Urinary bladder (tissue), 4 donors: ENCODE results near the gene OR9I1. TPM values are rescaled to one million over a fixed set of nuclear protein-coding genes. Genes with fewer than 3 reads are reported as not detected.

Source experiments
- DNase-seq: peaks from one replicate; pipeline ENCODE4 v3.0.0-alpha.2; 2015; ENCODE audit errors: extremely low spot score
- H3K27ac ChIP-seq: one replicate; pipeline ENCODE4 v1.5.1; 2013; ENCODE audit warnings: low read depth, mild to moderate bottlenecking, moderate library complexity
- H3K36me3 ChIP-seq: one replicate; pipeline ENCODE4 v1.6.1; 2013; ENCODE audit warnings: mild to moderate bottlenecking, moderate library complexity; ENCODE audit not compliant: insufficient read depth
- H3K4me1 ChIP-seq: one replicate; pipeline ENCODE4 v1.6.1; 2013; ENCODE audit warnings: mild to moderate bottlenecking, moderate library complexity; ENCODE audit not compliant: insufficient read depth
- H3K4me3 ChIP-seq: one replicate; pipeline ENCODE4 v1.5.1; 2013; ENCODE audit warnings: low read depth, low read length
- WGBS: extraction: QIAGEN DNeasy Blood & Tissue Kit; methylation state at CpG from one replicate; pipeline ENCODE4 v1.1.7; 2013; 5-methylcytosine and 5-hydroxymethylcytosine counted together
- polyA plus RNA-seq: library from polyadenylated mRNA; stranded (reverse); fragments of 200-250 nt; gene quantifications from one replicate; pipeline ENCODE4 v1.2.3, GENCODE V29; 2013
- total RNA-seq: library from RNA; depleted of rRNA; stranded (reverse); fragments of >200 nt; gene quantifications from one replicate; pipeline ENCODE4 v1.2.3, GENCODE V29; 2014
- donor health status: healthy with polysubstance abuse.
- donor health status: healthy.

OR9I1 gene, protein sequence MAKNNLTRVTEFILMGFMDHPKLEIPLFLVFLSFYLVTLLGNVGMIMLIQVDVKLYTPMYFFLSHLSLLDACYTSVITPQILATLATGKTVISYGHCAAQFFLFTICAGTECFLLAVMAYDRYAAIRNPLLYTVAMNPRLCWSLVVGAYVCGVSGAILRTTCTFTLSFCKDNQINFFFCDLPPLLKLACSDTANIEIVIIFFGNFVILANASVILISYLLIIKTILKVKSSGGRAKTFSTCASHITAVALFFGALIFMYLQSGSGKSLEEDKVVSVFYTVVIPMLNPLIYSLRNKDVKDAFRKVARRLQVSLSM
- total RNA-seq, result not detected
- not detected for polyA plus RNA-seq

- no peak for DNase-seq
- Histone ChIP-seq H3K4me1 (no peaks in the 10 kb centered on the region), H3K4me3 (no peak within 1 kb of the TSS), H3K27ac (no peak within 1 kb of the TSS), H3K36me3 (no peaks in the 10 kb centered on the region)
- WGBS, result 35% methylated on average over 4 of the region's 4 CpGs
These were observed at the start of gene OR9I1 for GRCh38 chr11:58125469-58125868. Gene OR9I1, minus strand, starts transcription at chr11:58125530. Its CDS starts 6,086 bp downstream, at chr11:58119444.

GRCh38 chr11:58165504-58166106, 40.3 kb upstream of the OR9I1 start:
- Histone ChIP-seq H3K4me3 (no peak overlapping the region), H3K36me3 (no peaks in the 10 kb centered on the region), H3K4me1 (no peaks in the 10 kb centered on the region), H3K27ac (no peak overlapping the region)
- WGBS, result 50% methylated on average over 7 of the region's 7 CpGs
- DNase-seq, result no peak

GRCh38 chr11:58164990-58165389, 39.7 kb upstream of the OR9I1 start:
- H3K27ac ChIP-seq, result no peak overlapping the region
- DNase-seq, result no peak
- H3K4me3 ChIP-seq, result no peak overlapping the region
- H3K36me3 ChIP-seq, result no peaks in the 10 kb centered on the region
- WGBS, result 43% methylated on average over 1 of the region's 1 CpG
- no peaks in the 10 kb centered on the region for H3K4me1 ChIP-seq

DNA sequence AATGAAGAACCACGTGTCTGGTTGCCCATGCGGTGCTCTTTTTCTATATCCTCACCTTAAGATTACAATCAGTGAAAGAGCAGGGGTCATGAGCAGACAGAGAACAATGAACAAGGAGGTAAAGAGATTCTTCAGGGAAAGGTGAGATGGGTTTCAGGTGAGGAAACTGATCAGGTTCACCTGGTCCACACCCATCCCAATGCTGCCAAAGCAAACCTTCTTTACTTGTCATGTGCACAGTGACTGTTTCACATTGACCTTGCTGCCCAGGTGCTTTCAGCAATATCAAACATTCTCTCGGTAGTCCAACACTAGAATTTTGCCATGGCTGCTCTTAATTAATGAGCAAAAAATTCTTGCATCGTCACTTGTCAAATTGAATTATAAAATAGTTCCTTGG, 39.1 kb upstream of the OR9I1 start:
- Histone ChIP-seq H3K27ac (no peak overlapping the region), H3K4me3 (no peak overlapping the region), H3K36me3 (no peaks in the 10 kb centered on the region), H3K4me1 (no peaks in the 10 kb centered on the region)
- WGBS, result 82% methylated on average over 4 of the region's 4 CpGs
- DNase-seq, result no peak

- WGBS, result 69% methylated on average over 3 of the region's 3 CpGs
- Histone ChIP-seq H3K4me3 (no peak overlapping the region), H3K36me3 (no peaks in the 10 kb centered on the region), H3K27ac (no peak overlapping the region), H3K4me1 (no peaks in the 10 kb centered on the region)
- no peak for DNase-seq
These were observed 27.5 kb upstream of the OR9I1 start for GRCh38 chr11:58152781-58153180.

DNA sequence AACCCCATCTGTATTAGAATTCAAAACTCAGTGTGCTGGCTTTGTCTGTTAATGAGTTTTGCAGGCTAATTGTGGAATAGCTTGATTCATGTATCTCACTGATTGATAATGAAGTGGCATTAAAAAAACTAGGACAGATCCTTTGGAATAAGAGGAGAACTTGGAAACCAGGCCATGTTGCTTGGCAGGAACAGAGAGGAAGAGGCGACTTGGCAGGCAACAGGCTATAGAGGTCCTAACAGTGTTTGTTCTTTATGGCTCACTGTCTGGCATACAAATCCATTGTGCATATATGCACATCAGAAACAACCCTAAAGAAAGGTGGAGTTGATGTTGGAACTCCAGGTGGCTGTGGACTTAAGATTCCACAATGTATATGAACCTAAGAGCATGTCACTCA, 17.4 kb upstream of the OR9I1 start:
- 80% methylated on average over 1 of the region's 1 CpG for WGBS
- Histone ChIP-seq H3K4me3 (no peak overlapping the region), H3K27ac (no peak overlapping the region), H3K4me1 (no peaks in the 10 kb centered on the region), H3K36me3 (no peaks in the 10 kb centered on the region)
- DNase-seq, result no peak

DNA sequence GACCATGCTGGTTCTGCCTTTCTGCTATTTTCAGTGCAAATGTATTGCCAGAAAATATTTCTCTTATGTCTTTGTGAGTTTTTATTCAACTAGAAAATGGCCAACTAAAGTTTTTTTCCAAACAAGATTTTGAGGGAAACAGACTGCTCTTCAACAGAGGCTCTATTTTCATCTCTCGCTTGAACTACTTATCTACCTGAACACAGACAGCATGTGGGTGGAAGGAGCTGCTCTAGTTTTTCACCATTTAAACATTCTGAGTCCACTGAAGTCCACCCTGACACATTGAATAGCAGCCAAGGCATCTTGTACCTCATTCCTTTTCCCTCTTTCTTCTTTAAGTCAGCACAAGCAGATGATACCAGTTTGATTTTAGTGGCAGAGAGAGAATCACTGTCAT, 9.8 kb upstream of the OR9I1 start:
- Histone ChIP-seq H3K4me3 (no peak overlapping the region), H3K4me1 (no peaks in the 10 kb centered on the region), H3K36me3 (no peaks in the 10 kb centered on the region), H3K27ac (no peak overlapping the region)
- WGBS, result 89% methylated on average over 1 of the region's 1 CpG
- DNase-seq, result no peak

DNA sequence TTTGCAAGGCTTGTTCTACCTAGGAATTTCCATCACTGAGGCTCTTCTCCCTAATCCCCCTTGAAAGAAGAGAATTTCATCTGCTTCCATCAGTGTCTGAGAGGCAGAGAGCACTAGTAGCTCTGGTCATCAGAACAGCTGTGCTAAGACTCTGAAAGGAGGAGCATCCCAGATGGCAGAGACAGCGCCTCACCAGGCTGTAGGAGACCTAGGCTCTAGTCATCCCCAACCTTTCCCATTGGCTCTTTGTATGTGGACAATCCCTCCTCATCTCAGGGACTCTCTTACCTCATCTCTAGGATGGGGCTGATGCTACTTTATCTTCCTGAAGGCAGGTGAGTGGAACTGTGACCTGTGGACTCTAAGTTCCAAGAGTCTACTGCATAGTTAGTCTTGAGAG, 8.8 kb upstream of the OR9I1 start:
- no peak for DNase-seq
- H3K27ac ChIP-seq, result no peak overlapping the region
- no peak overlapping the region for H3K4me3 ChIP-seq
- no peaks in the 10 kb centered on the region for H3K4me1 ChIP-seq
- 92% methylated on average over 1 of the region's 1 CpG for WGBS
- H3K36me3 ChIP-seq, result no peaks in the 10 kb centered on the region

DNA sequence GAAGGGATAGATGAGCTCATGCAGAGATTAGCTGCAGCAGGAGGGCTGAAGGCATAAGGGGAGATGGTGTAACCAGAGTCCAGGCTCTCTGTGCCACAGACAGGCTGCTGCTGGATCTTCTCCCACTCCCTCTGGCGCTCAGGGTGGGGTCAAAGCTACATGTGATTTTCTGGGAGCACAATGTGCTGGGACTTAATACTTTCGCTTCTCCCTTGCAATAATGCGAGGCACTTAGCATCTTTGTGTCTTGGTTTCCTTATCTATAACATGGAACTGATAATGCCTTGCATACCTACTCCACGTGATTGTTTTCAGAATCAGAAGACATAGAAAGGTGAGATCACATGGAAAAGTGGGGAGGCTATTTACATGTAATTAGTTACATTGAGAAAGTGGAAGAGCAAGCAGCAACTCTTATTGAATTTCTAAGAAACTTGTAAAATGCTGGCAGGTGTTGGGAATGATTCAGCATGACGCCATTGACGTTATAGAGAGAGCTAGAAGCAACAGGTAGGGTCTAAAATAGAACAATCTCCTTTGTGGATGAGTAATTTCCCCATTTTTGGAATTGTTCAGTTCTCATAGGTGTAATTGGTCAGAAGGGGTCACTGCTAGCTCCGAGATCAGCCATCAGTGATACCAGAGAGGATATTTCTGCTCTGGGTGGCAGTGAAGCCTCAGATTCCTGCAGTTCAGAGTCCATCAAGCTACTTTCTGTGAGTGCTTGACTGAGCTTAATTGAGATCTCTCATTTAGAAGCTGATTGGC, 8.2 kb upstream of the OR9I1 start:
- H3K4me1 ChIP-seq, result no peaks in the 10 kb centered on the region
- H3K36me3 ChIP-seq, result no peaks in the 10 kb centered on the region
- WGBS, result 61% methylated on average over 7 of the region's 7 CpGs
- DNase-seq, result no peak
- no peak overlapping the region for H3K27ac ChIP-seq
- no peak overlapping the region for H3K4me3 ChIP-seq

DNA sequence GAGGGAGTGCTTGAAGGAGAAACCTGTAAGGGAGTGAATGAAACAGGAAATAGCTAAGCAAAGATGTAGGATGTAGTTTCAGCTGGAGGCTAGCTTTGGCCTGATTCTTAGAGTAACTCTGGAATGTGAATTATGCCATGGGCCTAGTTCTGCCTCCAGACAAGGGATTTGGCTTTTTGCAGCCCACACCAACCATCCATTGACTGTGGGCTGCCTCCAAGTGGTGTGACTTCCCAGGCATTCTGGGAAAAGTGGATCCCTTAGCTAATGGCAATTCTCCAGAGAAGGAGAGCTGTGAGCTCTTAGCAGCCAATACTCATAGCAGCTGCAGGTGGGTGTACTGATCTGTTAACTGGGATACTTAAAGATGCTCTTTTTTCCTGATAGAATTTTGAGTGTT, 2.0 kb upstream of the OR9I1 start:
- no peak overlapping the region for H3K4me3 ChIP-seq
- no peaks in the 10 kb centered on the region for H3K4me1 ChIP-seq
- H3K36me3 ChIP-seq, result no peaks in the 10 kb centered on the region
- DNase-seq, result no peak
- no peak overlapping the region for H3K27ac ChIP-seq

GRCh38 chr11:58121096-58121495, 4.2 kb downstream of the OR9I1 start:
- H3K4me3 ChIP-seq, result no peak overlapping the region
- H3K4me1 ChIP-seq, result no peaks in the 10 kb centered on the region
- no peaks in the 10 kb centered on the region for H3K36me3 ChIP-seq
- WGBS, result 48% methylated on average over 1 of the region's 1 CpG
- DNase-seq, result no peak
- no peak overlapping the region for H3K27ac ChIP-seq

GRCh38 chr11:58097437-58097836, 27.9 kb downstream of the OR9I1 start:
- H3K27ac ChIP-seq, result no peak overlapping the region
- no peaks in the 10 kb centered on the region for H3K4me1 ChIP-seq
- 82% methylated on average over 2 of the region's 2 CpGs for WGBS
- no peak overlapping the region for H3K4me3 ChIP-seq
- no peaks in the 10 kb centered on the region for H3K36me3 ChIP-seq
- DNase-seq, result no peak

DNA sequence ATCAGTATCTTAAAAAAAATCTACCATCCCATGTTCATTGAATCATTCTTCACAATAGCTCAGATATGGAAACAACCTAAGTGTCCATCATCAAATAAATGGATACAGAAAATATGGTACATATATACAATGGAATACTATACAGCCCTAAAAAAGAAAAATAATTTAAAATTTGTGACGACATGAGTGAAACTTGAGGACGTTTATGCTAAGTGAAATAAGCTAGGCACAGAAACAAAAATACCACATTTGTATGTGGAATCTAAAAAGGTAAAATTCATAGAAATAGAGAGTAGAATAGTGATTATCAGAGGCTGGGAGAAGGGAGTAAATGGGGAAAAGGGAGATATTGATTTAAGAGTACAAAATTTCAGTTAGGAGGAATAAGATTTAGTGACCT, 38.8 kb downstream of the OR9I1 start:
- DNase-seq, result no peak
- WGBS, result 57% methylated on average over 2 of the region's 2 CpGs

DNA sequence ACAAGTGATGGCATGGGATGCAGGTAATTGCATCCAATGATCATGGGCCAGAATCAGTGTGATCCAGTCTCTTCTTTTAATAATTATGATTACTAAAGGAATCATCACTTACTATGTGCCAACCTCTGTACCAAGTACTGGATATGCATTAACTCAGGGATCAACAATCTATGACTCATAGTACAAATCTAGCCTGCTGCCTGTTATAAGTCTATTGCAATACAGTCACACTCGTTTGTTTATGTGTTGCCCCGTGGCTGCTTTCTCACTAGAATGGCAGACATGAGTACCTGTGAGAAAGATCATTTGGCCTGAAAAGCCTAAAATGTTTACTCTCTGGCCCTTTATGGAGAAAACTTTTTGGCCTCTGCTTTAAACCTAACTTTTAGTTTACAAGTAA, 49.5 kb downstream of the OR9I1 start:
- no peak overlapping the region for H3K4me3 ChIP-seq
- no peaks in the 10 kb centered on the region for H3K36me3 ChIP-seq
- WGBS, result 31% methylated on average over 2 of the region's 2 CpGs
- H3K4me1 ChIP-seq, result no peaks in the 10 kb centered on the region
- H3K27ac ChIP-seq, result no peak overlapping the region
- DNase-seq, result no peak

More for the DNA sequence above, 38.8 kb downstream of the OR9I1 start:
- Histone ChIP-seq H3K36me3 (no peaks in the 10 kb centered on the region), H3K27ac (no peak overlapping the region), H3K4me1 (no peaks in the 10 kb centered on the region), H3K4me3 (no peak overlapping the region)
